Gastrocnemius medialis (tissue), 4 donors: ENCODE results near the gene PTGR3.

ENCODE experiments used
- CTCF ChIP-seq, 5 experiments: fragments of 450-650 bp in 3 of 5; fragments of 200-600 bp in 2 of 5; sonication (generic) in 2 of 5; IDR thresholded peaks in 4 of 5; conservative IDR thresholded peaks in 1 of 5; 1 replicate in 4 of 5; 2 replicates in 1 of 5; pipeline ENCODE4 v1.5.1; 2016 to 2019; ENCODE audit warnings: antibody characterized with exemption in 5 of 5, mild to moderate bottlenecking in 3 of 5, moderate library complexity in 3 of 5
- POLR2A ChIP-seq, 2 donors: fragments of 450-650 bp; IDR thresholded peaks; one replicate each; pipeline ENCODE4 v1.6.1; 2017; ENCODE audit warnings: antibody characterized with exemption in 2 of 2, mild to moderate bottlenecking in 2 of 2, moderate library complexity in 2 of 2

- TF ChIP-seq CTCF (IDR thresholded peaks at IDR 0.05 in 4 of 5, conservative IDR thresholded peaks at IDR 0.05 in 1 of 5) (no peak), POLR2A (IDR thresholded peaks at IDR 0.05) (no peak)
These were observed 12.5 kb upstream of the PTGR3 start for GRCh38 chr18:75221397-75221796.
